Panc1 (cell line): ENCODE results near the gene DLL3. TPM values are rescaled to one million over a fixed set of nuclear protein-coding genes. Genes with fewer than 3 reads are reported as not detected.
A peak's percentile ranks its signal among the peaks of the same experiment; 100 is the strongest.

Experiments
- ATAC-seq: fragments of 200-7000 bp; cut with Tn5 transposase; 2 replicates; pipeline ENCODE4 v1.9.1; 2020; ENCODE audit warnings: mild to moderate bottlenecking, moderate library complexity
- BruUV-seq: library from RNA; stranded (reverse); fragments of 400-500 nt; replicated peaks from 2 replicates; lab custom pipeline; 2021; lab: Mats Ljungman, UMichigan
- CTCF ChIA-PET: fragments of 300-600 bp; sonication (Branson Sonifier 250); formaldehyde crosslinking; loops from one replicate; lab custom pipeline; 2022; ENCODE audit warnings: antibody characterized with exemption; lab: Charles Lee
- POLR2A ChIA-PET: fragments of 300-600 bp; sonication (Branson Sonifier 250); formaldehyde crosslinking; loops from one replicate; lab custom pipeline; 2022; ENCODE audit warnings: antibody characterized with exemption; lab: Charles Lee
- DNase-seq: peaks from one replicate; pipeline ENCODE4 v3.0.0-alpha.2; 2010; ENCODE audit warnings: low read depth, low spot score
- H3K27ac ChIP-seq: 2 replicates; pipeline ENCODE4 v1.5.1; 2011; ENCODE audit warnings: mild to moderate bottlenecking, low read length, inconsistent platforms
- H3K27me3 ChIP-seq: fragments of 200-500 bp; sonication (Bioruptor generic); 2 replicates; pipeline ENCODE4 v1.6.0; 2014; ENCODE audit warnings: low read length, inconsistent platforms; ENCODE audit not compliant: control insufficient read depth, insufficient read depth
- H3K36me3 ChIP-seq: fragments of 200-500 bp; sonication (Bioruptor generic); 2 replicates; pipeline ENCODE4 v1.5.1; 2014; ENCODE audit warnings: inconsistent platforms, mild to moderate bottlenecking, low read length, moderate library complexity; ENCODE audit not compliant: control insufficient read depth, insufficient read depth
- H3K4me1 ChIP-seq: 2 replicates; pipeline ENCODE4 v1.5.1; 2011; ENCODE audit warnings: inconsistent platforms, mild to moderate bottlenecking, low read length, moderate library complexity; ENCODE audit not compliant: control insufficient read depth, insufficient read depth
- H3K4me3 ChIP-seq, 2 experiments: 2 replicates each; pipeline ENCODE4 v1.5.1; 2011 to 2012; ENCODE audit warnings: low read depth in 2 of 2, low read length in 2 of 2, mild to moderate bottlenecking in 2 of 2, inconsistent platforms in 1 of 2, moderate library complexity in 1 of 2
- H3K9me3 ChIP-seq: fragments of 200-500 bp; sonication (Bioruptor generic); 2 replicates; pipeline ENCODE4 v1.5.1; 2014; ENCODE audit warnings: low read depth, mild to moderate bottlenecking, inconsistent platforms, low read length, moderate library complexity; ENCODE audit not compliant: control insufficient read depth, insufficient read depth
- POLR2AphosphoS5 ChIP-seq: IDR thresholded peaks from 2 replicates; pipeline ENCODE4 v1.6.1; 2012; ENCODE audit warnings: mild to moderate bottlenecking, low read depth, low read length, moderate library complexity
- REST ChIP-seq, 2 experiments: IDR thresholded peaks; 2 replicates each; pipeline ENCODE4 v1.6.1; 2011 to 2012; ENCODE audit warnings: low read depth in 2 of 2, control low read depth in 1 of 2, low read length in 1 of 2, mild to moderate bottlenecking in 1 of 2, moderate library complexity in 1 of 2; ENCODE audit not compliant: insufficient read depth in 1 of 2
- SIN3A ChIP-seq: IDR thresholded peaks from 2 replicates; pipeline ENCODE4 v1.6.1; 2012; ENCODE audit warnings: low read depth, mild to moderate bottlenecking, low read length, moderate library complexity, borderline replicate concordance; ENCODE audit not compliant: insufficient read depth
- TCF7L2 ChIP-seq: IDR thresholded peaks from 2 replicates; pipeline ENCODE4 v1.6.1; 2011; ENCODE audit warnings: mild to moderate bottlenecking, low read depth, low read length, inconsistent platforms
- in situ Hi-C: cut with HindIII; loops from 2 replicates; pipeline ENCODE4 v1.10.0; 2016; ENCODE audit warnings: low sequenced_read_pairs, low pct_unique_long_range_greater_than_20kb
- intact Hi-C: fragments of 100-400 bp; cut with micrococcal nuclease; formaldehyde crosslinking; loops from one replicate; pipeline ENCODE4 v1.10.0; 2022; ENCODE audit not compliant: unreplicated experiment
- total RNA-seq: library from RNA; stranded (reverse); gene quantifications from one replicate; pipeline ENCODE4 v1.2.1, GENCODE V29; 2021; ENCODE audit not compliant: unreplicated experiment
- TF ChIP-seq, protein P1 (sequence below): fragments of 450-650 bp; IDR thresholded peaks from 2 replicates; pipeline ENCODE4 v1.5.1; 2017; ENCODE audit warnings: mild to moderate bottlenecking

Gene DLL3
- total RNA-seq, 1 experiment from 2014 or later: 76.9 TPM

DNA sequence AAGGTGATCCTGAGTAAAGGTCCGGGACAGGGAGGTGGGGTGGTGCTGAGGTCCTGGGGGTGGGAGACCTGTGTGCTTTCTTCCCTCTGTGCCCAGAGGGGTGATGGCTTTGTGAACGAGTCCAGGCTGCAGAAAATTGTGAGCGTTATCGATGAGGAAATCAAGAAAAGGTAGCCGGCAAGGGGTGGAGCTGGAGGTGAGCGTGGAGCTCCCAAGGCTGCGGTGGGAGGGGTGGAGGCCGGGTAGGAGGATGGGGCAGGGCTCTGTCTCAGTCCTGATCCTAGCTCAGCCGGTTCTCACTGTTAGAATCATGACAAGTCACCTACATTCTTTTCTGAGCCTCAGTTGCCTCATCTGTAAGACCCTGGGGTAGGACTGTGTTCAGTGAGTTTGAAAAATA lies 20.2 kb downstream of the DLL3 start:
- peaks cover 22% of the 10 kb centered on the region for H3K27me3 ChIP-seq
- peak overlapping the region; percentile 0 for H3K27ac ChIP-seq
- DNase-seq: no peak
- no peaks in the 10 kb centered on the region for H3K36me3 ChIP-seq
- in situ Hi-C loops: no loop called here
- CTCF ChIA-PET: interaction anchor here (0.5 to 3.9 kb wide), 19 partner anchors 8 to 823 kb away, joined by 3 to 49 read pairs (median 7); partner anchors contain the start of genes DLL3, EID2, EID2B and SUPT5H
- H3K9me3 ChIP-seq: no peaks in the 10 kb centered on the region
- peak; percentile 17 for ATAC-seq
- H3K4me3 ChIP-seq: no peak overlapping the region
- intact Hi-C loops: no loop called here
- POLR2A ChIA-PET: interaction anchor here (0.5 to 3.5 kb wide), 14 partner anchors 9 to 625 kb away, joined by 3 to 43 read pairs (median 6); partner anchors contain the start of genes EID2, EID2B, RPS16 and TIMM50
- H3K4me1 ChIP-seq: peaks cover 26% of the 10 kb centered on the region
- no TSS peak for BruUV-seq
- no peak for TF ChIP-seq TCF7L2

DNA sequence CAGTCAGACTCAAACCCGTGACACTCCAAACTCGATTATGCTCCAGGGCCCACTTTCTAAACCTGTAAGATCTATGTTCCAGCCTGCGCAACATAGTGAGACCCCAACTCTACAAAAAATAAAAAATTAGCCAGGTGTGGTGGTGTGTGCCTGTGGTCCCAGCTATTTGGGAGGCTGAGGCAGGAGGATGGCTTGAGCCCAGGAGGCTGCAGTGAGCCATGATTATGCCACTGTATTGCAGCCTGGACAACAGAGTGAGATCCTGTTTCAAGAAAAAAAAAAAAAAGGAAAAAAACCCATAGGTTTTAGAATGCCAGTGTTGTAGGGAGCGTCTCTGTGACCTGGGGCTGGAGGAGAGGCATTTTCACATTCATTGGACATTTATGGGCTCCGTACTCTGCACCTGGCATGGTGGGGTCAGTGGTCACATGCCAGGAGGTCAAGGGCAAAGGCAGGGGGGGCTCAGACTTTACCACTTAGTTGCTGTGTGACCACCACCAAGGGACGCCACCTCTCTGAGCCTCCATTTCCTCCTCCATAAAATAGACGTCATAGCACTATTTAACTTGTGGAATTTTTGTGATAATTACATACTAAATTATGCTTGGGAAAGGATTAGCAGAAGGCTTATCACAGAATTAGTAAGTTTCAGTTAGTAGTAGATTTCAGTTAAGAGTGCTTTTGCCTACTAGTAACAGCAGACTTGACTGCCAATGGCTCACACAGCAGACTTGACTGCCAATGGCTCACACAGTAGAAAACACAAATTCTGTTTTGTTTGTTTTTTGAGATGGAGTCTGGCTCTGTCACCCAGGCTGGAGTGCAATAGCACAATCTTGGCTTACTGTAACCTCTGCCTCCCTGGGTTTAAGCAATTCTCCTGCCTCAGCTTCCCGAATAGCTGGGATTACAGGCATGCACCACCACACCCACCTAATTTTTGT lies 22.1 kb downstream of the DLL3 start:
- ChIA-PET POLR2A (interaction anchor here (0.5 to 3.5 kb wide), 16 partner anchors 10 to 953 kb away, joined by 3 to 43 read pairs (median 4); partner anchors contain the start of genes EID2B, PAF1 and RPS16), CTCF (interaction anchor here (0.5 to 3.9 kb wide), 16 partner anchors 9 to 231 kb away, joined by 3 to 49 read pairs (median 6); partner anchors contain the start of genes DLL3, EID2, EID2B and RPS16)
- H3K4me3 ChIP-seq: no peak overlapping the region
- TF ChIP-seq SIN3A: no peak
- TF ChIP-seq, protein P1, sequence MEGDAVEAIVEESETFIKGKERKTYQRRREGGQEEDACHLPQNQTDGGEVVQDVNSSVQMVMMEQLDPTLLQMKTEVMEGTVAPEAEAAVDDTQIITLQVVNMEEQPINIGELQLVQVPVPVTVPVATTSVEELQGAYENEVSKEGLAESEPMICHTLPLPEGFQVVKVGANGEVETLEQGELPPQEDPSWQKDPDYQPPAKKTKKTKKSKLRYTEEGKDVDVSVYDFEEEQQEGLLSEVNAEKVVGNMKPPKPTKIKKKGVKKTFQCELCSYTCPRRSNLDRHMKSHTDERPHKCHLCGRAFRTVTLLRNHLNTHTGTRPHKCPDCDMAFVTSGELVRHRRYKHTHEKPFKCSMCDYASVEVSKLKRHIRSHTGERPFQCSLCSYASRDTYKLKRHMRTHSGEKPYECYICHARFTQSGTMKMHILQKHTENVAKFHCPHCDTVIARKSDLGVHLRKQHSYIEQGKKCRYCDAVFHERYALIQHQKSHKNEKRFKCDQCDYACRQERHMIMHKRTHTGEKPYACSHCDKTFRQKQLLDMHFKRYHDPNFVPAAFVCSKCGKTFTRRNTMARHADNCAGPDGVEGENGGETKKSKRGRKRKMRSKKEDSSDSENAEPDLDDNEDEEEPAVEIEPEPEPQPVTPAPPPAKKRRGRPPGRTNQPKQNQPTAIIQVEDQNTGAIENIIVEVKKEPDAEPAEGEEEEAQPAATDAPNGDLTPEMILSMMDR: no peak
- no peak for TF ChIP-seq POLR2AphosphoS5
- no peak for TF ChIP-seq TCF7L2
- no peak for TF ChIP-seq REST (IDR thresholded peaks at IDR 0.05; ENCODE audit: insufficient read depth in 1 of 2, low read depth in 2 of 2, low read length in 1 of 2)
- H3K9me3 ChIP-seq: no peaks in the 10 kb centered on the region
- H3K27ac ChIP-seq: no peak overlapping the region
- peaks cover 13% of the 10 kb centered on the region for H3K4me1 ChIP-seq
- intact Hi-C loops (no loop called here), in situ Hi-C loops (no loop called here)
- H3K36me3 ChIP-seq: no peaks in the 10 kb centered on the region
- BruUV-seq: no TSS peak
- DNase-seq (no peak), ATAC-seq (no peak)
- peaks cover 5% of the 10 kb centered on the region for H3K27me3 ChIP-seq
